Measurements from ENCODE around the gene CNTNAP2. TPM values are rescaled to one million over a fixed set of nuclear protein-coding genes. Genes with fewer than 3 reads are reported as not detected.

The CNTNAP2 gene
- total RNA-seq, 1 donor from 2014 or later: not detected

- intact Hi-C loops (cut with micrococcal nuclease): no loop called here
- Mint-ChIP-seq H3K9me3 (peaks cover 8% of the 10 kb centered on the region), H3K36me3 (ENCODE audit: low read depth) (no peaks in the 10 kb centered on the region), H3K27ac (no peak overlapping the region), H3K4me1 (ENCODE audit: low read depth) (no peaks in the 10 kb centered on the region), H3K27me3 (ENCODE audit: insufficient read depth) (no peaks in the 10 kb centered on the region), H3K4me3 (no peak overlapping the region)
- DNase-seq (ENCODE audit: low spot score): no peak
These were observed 1119.2 kb downstream of the CNTNAP2 start for GRCh38 chr7:147235645-147236382.

- Mint-ChIP-seq H3K9me3 (peaks cover 4% of the 10 kb centered on the region), H3K36me3 (ENCODE audit: low read depth) (no peaks in the 10 kb centered on the region), H3K27ac (no peak overlapping the region), H3K27me3 (ENCODE audit: insufficient read depth) (no peaks in the 10 kb centered on the region), H3K4me3 (no peak overlapping the region), H3K4me1 (ENCODE audit: low read depth) (no peaks in the 10 kb centered on the region)
- DNase-seq (ENCODE audit: low spot score): no peak
- intact Hi-C loops (cut with micrococcal nuclease): no loop called here
These were observed 1123.9 kb downstream of the CNTNAP2 start for GRCh38 chr7:147240468-147240867.

DNA sequence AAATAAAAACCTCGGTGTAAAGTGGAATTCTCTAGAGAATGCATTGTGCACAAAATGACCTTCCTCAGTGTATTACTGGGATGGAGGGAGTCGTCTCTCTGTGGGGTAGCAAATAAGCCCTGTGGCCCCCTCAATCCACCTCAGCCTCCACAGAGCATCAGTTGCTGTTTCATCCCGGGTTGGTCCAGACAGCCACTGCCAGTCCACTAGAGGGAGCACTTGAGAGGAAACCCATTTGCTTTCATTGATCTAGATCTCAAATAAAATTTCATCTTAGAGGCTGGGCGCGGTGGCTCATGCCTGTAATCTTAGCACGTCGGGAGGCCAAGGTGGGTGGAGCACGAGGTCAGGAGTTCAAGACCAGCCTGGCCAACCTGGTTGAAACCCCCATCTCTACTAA lies 1128.7 kb downstream of the CNTNAP2 start:
- intact Hi-C loops (cut with micrococcal nuclease): loop anchor here (2.0 to 5.0 kb wide), 3 partner anchors 16 to 898 kb away; no protein-coding TSS in a partner anchor
- no peaks in the 10 kb centered on the region for H3K9me3 Mint-ChIP-seq
- no peaks in the 10 kb centered on the region for H3K4me1 Mint-ChIP-seq (ENCODE audit: low read depth)
- no peak overlapping the region for H3K27ac Mint-ChIP-seq
- no peaks in the 10 kb centered on the region for H3K36me3 Mint-ChIP-seq (ENCODE audit: low read depth)
- H3K4me3 Mint-ChIP-seq: no peak overlapping the region
- DNase-seq (ENCODE audit: low spot score): no peak
- H3K27me3 Mint-ChIP-seq (ENCODE audit: insufficient read depth): no peaks in the 10 kb centered on the region

GRCh38 chr7:147249956-147250355 lies 1133.4 kb downstream of the CNTNAP2 start:
- H3K4me3 Mint-ChIP-seq: no peak overlapping the region
- no peak for DNase-seq (ENCODE audit: low spot score)
- no peaks in the 10 kb centered on the region for H3K27me3 Mint-ChIP-seq (ENCODE audit: insufficient read depth)
- H3K27ac Mint-ChIP-seq: no peak overlapping the region
- no peaks in the 10 kb centered on the region for H3K9me3 Mint-ChIP-seq
- intact Hi-C loops (cut with micrococcal nuclease): loop anchor here (5.0 kb wide), 1 partner anchor 832 kb away; no protein-coding TSS in a partner anchor
- no peaks in the 10 kb centered on the region for H3K4me1 Mint-ChIP-seq (ENCODE audit: low read depth)
- no peaks in the 10 kb centered on the region for H3K36me3 Mint-ChIP-seq (ENCODE audit: low read depth)

GRCh38 chr7:147251751-147252325 lies 1135.2 kb downstream of the CNTNAP2 start:
- Mint-ChIP-seq H3K4me3 (no peak overlapping the region), H3K27ac (no peak overlapping the region), H3K36me3 (ENCODE audit: low read depth) (no peaks in the 10 kb centered on the region), H3K9me3 (no peaks in the 10 kb centered on the region), H3K4me1 (ENCODE audit: low read depth) (no peaks in the 10 kb centered on the region), H3K27me3 (ENCODE audit: insufficient read depth) (no peaks in the 10 kb centered on the region)
- intact Hi-C loops (cut with micrococcal nuclease): no loop called here
- no peak for DNase-seq (ENCODE audit: low spot score)

- Mint-ChIP-seq H3K36me3 (ENCODE audit: low read depth) (no peaks in the 10 kb centered on the region), H3K27me3 (ENCODE audit: insufficient read depth) (no peaks in the 10 kb centered on the region), H3K4me3 (no peak overlapping the region), H3K4me1 (ENCODE audit: low read depth) (no peaks in the 10 kb centered on the region), H3K9me3 (no peaks in the 10 kb centered on the region), H3K27ac (no peak overlapping the region)
- intact Hi-C loops (cut with micrococcal nuclease): loop anchor here (2.0 kb wide), 1 partner anchor 17 kb away; no protein-coding TSS in a partner anchor
- no peak for DNase-seq (ENCODE audit: low spot score)
These were observed 1145.1 kb downstream of the CNTNAP2 start for GRCh38 chr7:147261693-147262092.

DNA sequence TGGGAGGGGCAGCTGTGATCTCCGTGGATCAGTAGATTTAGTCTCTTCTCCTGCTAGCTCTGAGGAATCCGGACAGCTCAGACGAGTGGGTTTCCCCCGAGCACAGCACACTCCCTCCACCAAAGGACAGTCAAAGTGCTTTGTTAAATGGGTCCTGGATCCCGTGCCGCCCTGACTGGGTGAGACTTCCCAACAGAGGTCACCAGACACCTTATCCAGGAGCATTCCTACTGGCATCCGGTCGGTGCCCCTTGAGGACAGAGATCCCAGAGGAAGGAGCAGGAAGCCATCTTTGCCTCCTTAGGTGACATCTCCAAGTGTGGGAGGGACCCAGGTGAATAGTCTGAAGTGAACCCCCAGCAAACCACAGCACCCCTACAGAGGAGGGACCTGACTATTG lies 1148.9 kb downstream of the CNTNAP2 start:
- H3K27ac Mint-ChIP-seq: no peak overlapping the region
- H3K4me1 Mint-ChIP-seq (ENCODE audit: low read depth): no peaks in the 10 kb centered on the region
- intact Hi-C loops (cut with micrococcal nuclease): no loop called here
- no peak for DNase-seq (ENCODE audit: low spot score)
- no peaks in the 10 kb centered on the region for H3K27me3 Mint-ChIP-seq (ENCODE audit: insufficient read depth)
- H3K9me3 Mint-ChIP-seq: no peaks in the 10 kb centered on the region
- H3K4me3 Mint-ChIP-seq: no peak overlapping the region
- no peaks in the 10 kb centered on the region for H3K36me3 Mint-ChIP-seq (ENCODE audit: low read depth)

DNA sequence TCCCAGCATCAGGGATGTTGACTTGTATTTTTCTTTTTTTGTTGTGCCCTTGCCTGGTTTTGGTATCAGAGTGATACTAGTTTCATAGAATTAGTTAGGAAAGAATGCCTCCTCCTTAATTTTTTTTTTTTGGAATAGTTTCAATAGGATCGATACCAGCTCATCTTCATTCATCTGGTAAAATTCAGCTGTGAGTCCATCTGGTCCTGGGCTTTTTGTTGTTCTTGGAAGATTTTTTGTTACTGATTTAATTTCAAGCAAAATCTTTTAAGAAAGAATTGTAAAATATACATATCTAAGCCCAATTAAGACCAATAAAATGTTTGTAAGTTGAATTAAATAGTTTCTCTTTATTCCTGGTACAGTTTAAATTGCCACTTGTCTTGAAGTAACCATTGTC lies 1159.5 kb downstream of the CNTNAP2 start:
- Mint-ChIP-seq H3K9me3 (peaks cover 8% of the 10 kb centered on the region), H3K27ac (no peak overlapping the region), H3K36me3 (ENCODE audit: low read depth) (no peaks in the 10 kb centered on the region), H3K4me1 (ENCODE audit: low read depth) (no peaks in the 10 kb centered on the region), H3K27me3 (ENCODE audit: insufficient read depth) (no peaks in the 10 kb centered on the region), H3K4me3 (no peak overlapping the region)
- intact Hi-C loops (cut with micrococcal nuclease): no loop called here
- DNase-seq (ENCODE audit: low spot score): no peak

DNA sequence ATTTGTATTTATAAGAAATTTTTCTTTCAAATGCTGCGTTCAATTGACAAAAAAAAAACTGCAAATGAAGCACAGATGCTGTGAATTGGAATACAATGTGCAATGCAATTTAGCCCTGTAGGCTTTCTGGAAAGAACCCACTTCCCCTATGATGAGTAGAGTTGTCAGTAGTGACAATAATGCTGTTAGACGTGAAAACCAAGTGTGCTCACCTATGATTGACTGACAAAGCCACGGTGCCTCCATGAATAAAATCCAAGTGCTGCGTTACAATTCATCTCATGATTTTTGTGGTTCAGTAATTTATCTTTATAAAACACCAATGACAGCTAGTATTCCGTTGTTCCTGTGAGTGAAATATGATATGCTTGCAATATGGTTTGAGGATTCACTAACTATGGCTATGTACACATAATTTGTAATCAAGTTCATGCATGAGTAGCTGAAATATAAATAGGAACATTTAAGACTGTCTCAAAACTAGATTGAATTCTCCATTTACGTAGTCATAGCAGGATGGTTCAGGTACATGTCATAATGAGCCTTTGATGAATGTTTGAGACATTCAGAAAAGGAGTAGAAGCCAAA lies 1160.3 kb downstream of the CNTNAP2 start:
- intact Hi-C loops (cut with micrococcal nuclease): no loop called here
- H3K27me3 Mint-ChIP-seq (ENCODE audit: insufficient read depth): no peaks in the 10 kb centered on the region
- peaks cover 8% of the 10 kb centered on the region for H3K9me3 Mint-ChIP-seq
- no peak for DNase-seq (ENCODE audit: low spot score)
- H3K27ac Mint-ChIP-seq: no peak overlapping the region
- H3K36me3 Mint-ChIP-seq (ENCODE audit: low read depth): no peaks in the 10 kb centered on the region
- H3K4me3 Mint-ChIP-seq: no peak overlapping the region
- no peaks in the 10 kb centered on the region for H3K4me1 Mint-ChIP-seq (ENCODE audit: low read depth)

- H3K36me3 Mint-ChIP-seq (ENCODE audit: low read depth): no peaks in the 10 kb centered on the region
- no peak overlapping the region for H3K27ac Mint-ChIP-seq
- H3K4me3 Mint-ChIP-seq: no peak overlapping the region
- intact Hi-C loops (cut with micrococcal nuclease): no loop called here
- H3K9me3 Mint-ChIP-seq: peaks cover 8% of the 10 kb centered on the region
- no peak for DNase-seq (ENCODE audit: low spot score)
- no peaks in the 10 kb centered on the region for H3K27me3 Mint-ChIP-seq (ENCODE audit: insufficient read depth)
- no peaks in the 10 kb centered on the region for H3K4me1 Mint-ChIP-seq (ENCODE audit: low read depth)
These were observed 1162.9 kb downstream of the CNTNAP2 start for GRCh38 chr7:147279514-147279913.

- intact Hi-C loops (cut with micrococcal nuclease): no loop called here
- Mint-ChIP-seq H3K4me3 (no peak overlapping the region), H3K36me3 (ENCODE audit: low read depth) (no peaks in the 10 kb centered on the region), H3K27me3 (ENCODE audit: insufficient read depth) (no peaks in the 10 kb centered on the region), H3K27ac (no peak overlapping the region), H3K9me3 (peaks cover 8% of the 10 kb centered on the region), H3K4me1 (ENCODE audit: low read depth) (no peaks in the 10 kb centered on the region)
- DNase-seq (ENCODE audit: low spot score): no peak
These were observed 1163.4 kb downstream of the CNTNAP2 start for GRCh38 chr7:147279964-147280374.

DNA sequence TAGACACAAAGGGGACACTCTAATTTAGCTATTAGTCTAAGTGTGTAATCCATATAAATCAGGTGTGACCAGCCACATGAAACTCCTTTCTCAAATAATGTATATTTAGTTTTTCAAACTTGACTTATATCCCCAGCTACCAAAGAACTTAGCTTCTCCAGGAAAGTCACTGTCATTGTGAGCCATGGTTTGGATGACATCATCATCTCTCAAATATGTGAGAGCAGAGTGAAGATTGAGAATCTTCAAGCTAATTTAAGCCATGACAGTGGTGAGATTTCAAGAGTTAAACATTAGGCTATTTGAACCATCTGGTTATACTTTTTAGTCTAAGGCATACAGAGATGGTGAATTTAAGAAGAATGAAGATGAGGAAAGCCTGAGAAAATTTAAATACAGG lies 1165.6 kb downstream of the CNTNAP2 start:
- Mint-ChIP-seq H3K27me3 (ENCODE audit: insufficient read depth) (no peaks in the 10 kb centered on the region), H3K36me3 (ENCODE audit: low read depth) (no peaks in the 10 kb centered on the region), H3K9me3 (peaks cover 6% of the 10 kb centered on the region), H3K4me3 (no peak overlapping the region), H3K27ac (no peak overlapping the region), H3K4me1 (ENCODE audit: low read depth) (no peaks in the 10 kb centered on the region)
- DNase-seq (ENCODE audit: low spot score): no peak
- intact Hi-C loops (cut with micrococcal nuclease): no loop called here

DNA sequence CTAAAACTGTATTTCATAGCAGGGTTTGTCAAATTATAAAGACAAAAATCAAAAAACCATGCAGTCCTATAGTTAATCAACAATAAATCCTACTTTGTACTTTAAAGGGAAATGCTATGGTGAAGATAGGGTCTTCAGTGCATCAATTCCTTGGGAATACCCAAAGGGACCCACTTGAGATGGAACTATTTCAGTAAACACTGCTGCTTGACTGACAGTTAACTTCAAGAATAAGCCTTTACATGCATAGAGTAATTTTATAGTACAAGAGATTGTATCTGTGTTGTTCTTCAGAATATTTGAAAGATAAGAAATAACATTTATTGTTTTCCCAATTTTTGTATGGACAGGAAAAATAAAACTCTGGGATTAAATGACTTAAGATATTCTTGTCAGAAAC lies 1179.6 kb downstream of the CNTNAP2 start:
- H3K4me1 Mint-ChIP-seq (ENCODE audit: low read depth): no peaks in the 10 kb centered on the region
- no peaks in the 10 kb centered on the region for H3K36me3 Mint-ChIP-seq (ENCODE audit: low read depth)
- intact Hi-C loops (cut with micrococcal nuclease): no loop called here
- no peak for DNase-seq (ENCODE audit: low spot score)
- no peak overlapping the region for H3K27ac Mint-ChIP-seq
- H3K4me3 Mint-ChIP-seq: no peak overlapping the region
- no peaks in the 10 kb centered on the region for H3K27me3 Mint-ChIP-seq (ENCODE audit: insufficient read depth)
- no peaks in the 10 kb centered on the region for H3K9me3 Mint-ChIP-seq
